ENCODE measurements around the gene USP32. TPM values are rescaled to one million over a fixed set of nuclear protein-coding genes. Genes with fewer than 3 reads are reported as not detected.
"Not testable (repeated sequence)": the region's sequence is repeated elsewhere in the genome, so short reads cannot be mapped to it uniquely, and the experiment has no call there.

The USP32 gene
- total RNA-seq: 37.6 and 53.9 TPM in 2 replicates

DNA sequence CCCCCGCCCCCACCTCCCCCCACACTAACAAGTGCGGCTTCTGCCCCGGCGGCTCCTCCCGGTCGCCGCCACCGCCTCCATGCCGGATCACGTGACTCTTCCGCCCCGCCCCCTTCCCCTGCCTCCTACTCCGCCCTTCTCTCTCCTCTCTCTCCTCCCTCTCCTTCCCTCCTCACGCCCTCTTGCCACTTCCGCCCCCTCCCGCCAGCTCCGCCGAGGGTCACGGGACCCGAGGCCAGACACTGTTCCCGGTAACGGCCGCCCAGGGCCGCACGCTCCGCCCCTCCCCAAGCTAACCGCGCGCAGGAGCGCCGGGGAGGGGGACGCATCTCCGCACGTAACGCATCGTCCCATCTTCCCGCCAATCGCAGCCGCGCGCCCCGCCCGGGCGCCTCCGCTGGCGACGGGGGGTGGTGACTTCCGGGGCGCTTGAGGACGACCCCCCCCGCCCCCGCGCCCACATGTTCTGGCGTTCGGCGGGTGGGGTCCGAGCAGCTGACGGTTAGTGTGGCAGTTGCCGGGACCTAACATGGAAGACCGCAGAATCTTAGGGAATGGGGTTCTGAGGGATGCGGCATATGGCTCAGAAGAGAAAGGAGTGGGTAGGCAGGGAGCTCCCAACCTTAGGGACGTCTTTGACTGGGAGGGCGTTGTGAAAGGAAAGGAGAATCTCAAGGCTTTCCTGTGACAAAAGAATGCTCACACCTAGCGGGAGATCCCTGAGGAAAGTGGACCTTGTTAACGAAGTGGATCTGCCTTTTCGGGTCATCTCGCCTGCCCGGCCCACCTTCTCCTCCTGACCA is at the start of gene USP32:
TSS of gene USP32 (minus strand) at position 92 of the 803 bp plus-strand sequence. CDS start 194 bp downstream, outside the sequence.
- peak; percentile 92 to 98 for DNase-seq (ENCODE audit: low read depth in 2 of 2)

DNA sequence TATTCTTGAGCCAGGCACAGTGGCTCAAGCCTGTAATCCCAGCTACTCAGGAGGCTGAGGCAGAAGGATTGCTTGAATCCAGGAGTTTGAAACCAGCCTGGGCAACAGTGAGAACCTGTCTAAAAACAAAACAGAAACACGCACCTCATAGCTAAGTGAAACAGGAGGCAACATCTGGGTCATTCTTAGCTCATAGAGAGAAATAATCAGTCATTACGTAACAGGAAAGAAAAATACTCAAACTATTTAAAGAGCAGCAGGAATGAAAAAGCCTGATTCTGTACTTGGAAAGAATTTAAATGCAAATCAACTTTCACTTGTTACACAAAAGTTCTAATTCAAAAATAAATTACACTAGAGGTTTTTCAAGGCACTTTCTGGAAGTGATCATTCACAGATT is 47.6 kb upstream of the USP32 start:
- DNase-seq (ENCODE audit: low read depth in 2 of 2): peak; percentile 18 to 40

DNA sequence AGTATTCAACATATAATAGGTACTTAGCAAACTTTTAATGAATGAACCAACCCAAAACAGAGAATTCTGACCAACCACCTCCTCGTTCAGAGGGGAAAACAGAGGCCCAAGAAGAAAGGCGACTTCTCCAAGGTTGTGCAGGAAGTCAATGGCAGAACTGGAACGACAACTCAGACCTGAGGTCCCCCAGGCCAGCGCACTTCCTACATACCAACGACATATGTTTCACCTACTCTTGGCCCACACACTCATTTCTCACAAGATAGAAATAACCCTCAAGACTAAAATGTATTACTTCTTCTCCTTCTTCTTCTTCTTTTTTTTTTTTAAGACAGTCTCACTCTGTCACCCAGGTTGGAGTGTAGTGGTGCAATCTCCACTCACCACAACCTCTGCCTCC is 44.7 kb upstream of the USP32 start:
- no peak for DNase-seq (ENCODE audit: low read depth in 2 of 2)

GRCh38 chr17:60435244-60436167 is 43.6 kb upstream of the USP32 start:
- peak; percentile 82 for DNase-seq (ENCODE audit: low read depth in 2 of 2)

DNA sequence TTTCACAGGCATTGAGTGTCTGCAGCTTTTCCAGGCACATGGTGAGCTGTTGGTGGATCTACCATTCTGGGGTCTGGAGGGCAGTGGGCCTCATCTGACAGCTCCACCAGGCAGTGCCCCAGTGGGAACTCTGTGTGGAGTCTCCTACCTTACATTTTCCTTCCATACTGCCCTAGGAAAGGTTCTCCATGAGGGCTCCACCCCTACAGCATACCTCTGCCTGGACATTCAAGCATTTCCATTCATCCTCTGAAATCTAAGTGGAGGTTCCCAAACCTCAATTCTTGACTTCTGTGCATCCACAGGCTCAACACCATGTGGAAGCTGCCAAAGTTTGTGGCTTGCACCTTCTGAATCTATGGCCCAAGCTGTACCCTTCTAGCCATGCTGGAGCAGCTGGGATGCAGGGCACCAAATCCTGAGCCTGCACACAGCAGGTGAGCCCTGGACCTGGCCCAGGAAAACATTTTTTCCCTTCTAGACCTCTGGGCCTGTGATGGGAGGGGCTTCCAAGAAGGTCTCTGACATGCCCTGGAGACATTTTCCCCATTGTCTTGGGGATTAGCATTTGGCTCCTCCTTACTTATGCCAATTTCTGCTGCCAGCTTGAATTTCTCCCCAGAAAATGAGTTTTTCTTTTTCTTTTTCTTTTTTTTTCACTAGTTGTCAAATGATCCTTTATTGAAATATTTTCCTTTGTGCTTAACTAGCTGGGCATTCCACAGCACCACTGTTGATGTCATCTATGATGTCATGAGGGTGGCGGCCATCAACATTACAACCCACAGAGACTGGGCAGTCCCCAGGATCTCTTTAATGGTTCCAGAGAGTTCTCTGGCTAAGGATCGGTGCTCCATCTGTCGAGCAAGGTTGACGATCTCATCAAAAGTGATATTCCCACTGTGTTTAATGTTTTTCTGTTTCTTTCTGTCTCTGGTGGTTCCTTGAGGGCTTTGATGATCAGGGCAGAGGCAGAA is 41.4 kb upstream of the USP32 start:
- not testable (repeated sequence) for DNase-seq (ENCODE audit: low read depth in 2 of 2)

GRCh38 chr17:60430561-60430960 is 38.6 kb upstream of the USP32 start:
- DNase-seq (ENCODE audit: low read depth in 2 of 2): not testable (repeated sequence)

DNA sequence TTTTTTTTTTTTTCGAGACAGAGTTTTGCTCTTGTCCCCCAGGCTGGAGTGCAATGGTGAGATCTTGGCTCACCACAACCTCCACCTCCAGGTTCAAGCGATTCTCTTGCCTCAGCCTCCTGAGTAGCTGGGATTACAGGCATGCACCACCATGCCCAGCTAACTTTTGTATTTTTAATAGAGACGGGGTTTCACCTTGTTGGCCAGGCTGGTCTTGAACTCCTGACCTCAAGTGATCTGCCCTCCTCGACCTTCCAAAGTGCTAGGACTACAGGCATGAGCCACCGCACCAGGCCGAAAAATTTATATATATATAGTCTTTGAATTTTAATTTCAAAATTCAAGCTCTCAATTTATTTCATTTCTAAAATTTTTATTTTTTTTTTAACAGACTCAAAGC is 36.6 kb upstream of the USP32 start:
- DNase-seq (ENCODE audit: low read depth in 2 of 2): not testable (repeated sequence)

DNA sequence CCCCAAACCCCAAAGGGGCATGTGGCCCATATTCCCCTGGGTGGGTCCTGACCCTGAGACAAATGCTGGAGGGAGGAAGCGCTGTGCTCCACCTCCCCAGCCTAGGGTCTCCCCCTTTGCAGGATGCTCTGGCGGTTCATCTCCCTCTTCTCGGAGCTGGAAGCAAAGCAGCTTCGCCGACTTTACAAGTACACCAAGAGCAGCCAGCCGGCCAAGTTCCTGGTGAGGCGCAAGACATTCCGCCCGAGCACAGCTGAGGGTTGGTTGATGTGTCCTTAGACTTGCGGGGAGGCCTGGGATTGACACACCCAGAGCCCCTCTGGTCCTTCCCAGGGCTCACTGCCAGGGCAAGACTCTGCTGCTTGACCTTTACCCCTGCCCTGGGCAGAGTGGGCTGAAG is 34.7 kb upstream of the USP32 start:
- DNase-seq (ENCODE audit: low read depth in 2 of 2): no peak

DNA sequence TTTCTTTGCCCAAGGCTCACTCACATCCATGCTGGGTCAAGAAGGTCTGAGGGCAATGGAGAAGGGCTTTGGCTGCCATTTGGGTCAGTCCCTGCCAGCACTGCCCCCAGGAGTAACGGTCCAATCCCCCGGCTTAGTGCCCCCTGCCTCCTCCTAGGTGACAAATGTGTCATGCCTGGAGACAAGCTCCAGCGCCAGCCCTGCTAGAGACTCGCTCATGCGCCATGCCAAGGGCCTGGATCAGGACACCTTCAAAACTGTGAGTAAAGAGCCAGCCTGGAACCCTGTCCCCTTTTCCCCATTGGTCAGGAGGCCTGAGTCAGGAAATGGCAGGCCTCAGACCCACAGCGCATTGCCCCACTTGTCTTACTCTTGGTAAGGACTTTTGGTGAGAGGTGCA is 33.7 kb upstream of the USP32 start:
- no peak for DNase-seq (ENCODE audit: low read depth in 2 of 2)

DNA sequence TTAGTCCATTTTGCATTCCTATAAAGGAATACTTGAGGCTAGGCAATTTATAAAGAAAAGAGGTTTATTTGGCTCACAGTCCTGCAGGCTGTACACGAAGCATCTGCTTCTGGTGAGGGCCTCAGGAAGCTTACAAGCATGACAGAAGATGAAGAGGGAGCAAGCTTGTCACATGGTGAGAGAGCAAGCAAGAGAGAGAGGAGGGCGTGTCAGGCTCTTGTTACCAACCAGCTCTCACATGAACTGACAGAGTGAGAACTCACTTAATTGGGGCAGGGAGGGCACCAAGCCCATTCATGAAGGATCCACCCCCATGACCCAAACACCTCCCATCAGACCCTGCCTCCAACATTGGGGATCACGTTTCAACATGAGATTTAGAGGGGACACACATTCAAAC is 31.9 kb upstream of the USP32 start:
- DNase-seq (ENCODE audit: low read depth in 2 of 2): no peak

- no peak for DNase-seq (ENCODE audit: low read depth in 2 of 2)
These were observed 30.3 kb upstream of the USP32 start, which contains the start of gene CHCT1 for GRCh38 chr17:60422162-60422665. CHCT1 (plus strand) TSS chr17:60422489; CDS start chr17:60422593, 104 bp downstream.

DNA sequence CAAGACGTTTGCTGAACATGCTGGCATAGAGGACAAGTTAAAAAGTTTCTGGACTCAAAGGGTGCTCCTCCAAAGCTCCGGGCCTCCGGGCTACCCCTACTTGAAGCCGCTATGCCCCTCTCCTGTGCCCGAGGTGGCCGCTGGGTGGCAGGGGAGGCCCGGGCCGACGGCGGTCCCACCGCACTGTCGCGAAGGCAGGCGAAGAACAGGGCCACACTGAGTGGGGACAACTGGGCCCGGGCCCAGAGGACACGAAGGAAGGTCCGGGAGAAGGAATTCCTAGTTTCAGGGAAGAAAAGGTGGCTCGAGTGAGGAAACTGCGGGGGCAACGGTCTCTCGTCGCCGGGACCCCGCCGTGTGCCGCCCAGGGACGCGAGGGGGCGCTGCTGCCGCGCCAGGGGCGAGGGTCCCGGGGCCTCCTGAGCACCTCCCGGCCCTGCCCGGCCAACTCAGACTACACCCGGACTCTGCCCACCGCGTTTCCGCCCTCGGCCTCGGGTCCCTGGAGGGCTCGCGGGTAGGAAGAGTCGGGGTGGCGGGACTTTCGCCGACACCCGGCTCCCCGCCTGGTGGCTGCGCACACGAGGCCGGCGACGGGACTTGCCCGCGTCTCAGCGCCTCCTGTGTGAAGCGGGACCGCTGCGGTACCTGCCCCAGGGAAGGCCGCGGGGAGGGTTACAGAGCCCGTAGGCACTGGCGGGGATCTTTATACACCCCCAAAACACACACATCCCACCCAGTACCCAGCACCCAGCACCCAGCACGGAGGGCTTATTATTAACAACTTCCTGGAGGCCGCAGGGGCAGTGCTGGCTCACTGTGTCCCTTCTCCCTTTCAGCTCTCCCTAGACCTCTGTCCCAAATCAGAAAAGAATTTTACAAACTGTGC is 29.6 kb upstream of the USP32 start:
- DNase-seq (ENCODE audit: low read depth in 2 of 2): peak; percentile 14 to 56

DNA sequence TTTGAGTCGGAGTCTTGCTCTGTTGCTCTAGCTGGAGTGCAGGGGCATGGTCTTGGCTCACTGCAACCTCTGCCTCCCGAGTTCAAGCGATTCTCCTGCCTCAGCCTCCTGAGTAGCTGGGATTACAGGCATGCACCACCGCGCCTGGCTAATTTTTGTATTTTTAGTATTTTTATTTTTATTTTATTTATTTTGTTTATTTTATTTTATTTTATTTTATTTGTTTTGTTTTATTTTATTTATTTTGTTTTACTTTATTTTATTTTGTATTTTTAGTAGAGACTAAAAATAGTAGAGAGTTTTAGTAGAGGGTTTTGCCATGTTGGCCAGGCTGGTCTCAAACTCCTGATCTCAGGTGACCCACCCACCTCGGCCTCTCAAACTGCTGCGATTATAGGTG is 27.9 kb upstream of the USP32 start:
- not testable (repeated sequence) for DNase-seq (ENCODE audit: low read depth in 2 of 2)

DNA sequence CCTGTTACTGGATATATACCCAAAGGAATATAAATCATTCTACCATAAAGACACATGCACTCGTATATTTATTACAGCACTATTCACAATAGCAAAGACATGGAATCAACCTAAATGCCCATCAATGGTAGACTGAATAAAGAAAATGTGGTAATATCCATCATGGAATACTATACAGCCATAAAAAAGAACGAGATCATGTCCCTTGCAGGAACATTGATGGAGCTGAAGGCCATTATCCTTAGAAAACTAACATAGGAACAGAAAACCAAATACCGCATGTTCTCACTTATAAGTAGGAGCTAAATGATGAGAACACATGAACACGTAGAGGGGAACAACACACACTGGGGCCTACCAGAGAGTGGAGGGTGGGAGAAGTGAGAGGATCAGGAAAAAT is 27.1 kb upstream of the USP32 start:
- DNase-seq (ENCODE audit: low read depth in 2 of 2): not testable (repeated sequence)

- DNase-seq (ENCODE audit: low read depth in 2 of 2): peak in 1 of 2 donors; percentile 32
These were observed 24.5 kb upstream of the USP32 start for GRCh38 chr17:60416368-60416925.

GRCh38 chr17:60415146-60415545 is 23.2 kb upstream of the USP32 start:
- DNase-seq (ENCODE audit: low read depth in 2 of 2): no peak

DNA sequence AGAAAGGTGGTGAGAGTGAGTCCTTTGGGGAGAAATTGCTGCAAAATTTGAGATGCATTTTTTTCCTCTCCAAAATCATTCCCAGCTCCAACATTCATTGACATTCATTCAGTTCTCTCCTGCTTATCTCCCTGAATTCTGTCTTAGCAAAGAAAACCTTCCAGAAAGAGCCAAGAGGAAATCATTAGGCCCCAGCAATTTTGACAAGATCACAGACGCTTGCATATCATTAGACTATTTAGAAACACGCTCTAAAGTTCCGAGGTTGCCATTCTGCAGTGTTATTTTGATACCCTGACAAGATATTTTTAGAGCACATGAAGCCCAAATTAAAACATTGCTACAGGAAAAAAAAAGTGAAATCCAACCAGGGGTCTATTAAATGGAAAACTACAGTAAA is 20.8 kb upstream of the USP32 start:
- no peak for DNase-seq (ENCODE audit: low read depth in 2 of 2)

- no peak for DNase-seq (ENCODE audit: low read depth in 2 of 2)
These were observed 18.1 kb upstream of the USP32 start for GRCh38 chr17:60410001-60410400.

GRCh38 chr17:60406887-60407286 is 15.0 kb upstream of the USP32 start:
- no peak for DNase-seq (ENCODE audit: low read depth in 2 of 2)

All from dermis microvascular lymphatic vessel endothelial cell (primary cell).